ENCODE data around the gene MGRN1. TPM values are rescaled to one million over a fixed set of nuclear protein-coding genes. Genes with fewer than 3 reads are reported as not detected.
A peak's percentile ranks its signal among the peaks of the same experiment; 100 is the strongest.

The MGRN1 gene
- total and polyA plus RNA-seq, 2 donors (not counting 1 experiment from before 2014, with no cell fraction given): 22.7 to 89.2 TPM

DNA sequence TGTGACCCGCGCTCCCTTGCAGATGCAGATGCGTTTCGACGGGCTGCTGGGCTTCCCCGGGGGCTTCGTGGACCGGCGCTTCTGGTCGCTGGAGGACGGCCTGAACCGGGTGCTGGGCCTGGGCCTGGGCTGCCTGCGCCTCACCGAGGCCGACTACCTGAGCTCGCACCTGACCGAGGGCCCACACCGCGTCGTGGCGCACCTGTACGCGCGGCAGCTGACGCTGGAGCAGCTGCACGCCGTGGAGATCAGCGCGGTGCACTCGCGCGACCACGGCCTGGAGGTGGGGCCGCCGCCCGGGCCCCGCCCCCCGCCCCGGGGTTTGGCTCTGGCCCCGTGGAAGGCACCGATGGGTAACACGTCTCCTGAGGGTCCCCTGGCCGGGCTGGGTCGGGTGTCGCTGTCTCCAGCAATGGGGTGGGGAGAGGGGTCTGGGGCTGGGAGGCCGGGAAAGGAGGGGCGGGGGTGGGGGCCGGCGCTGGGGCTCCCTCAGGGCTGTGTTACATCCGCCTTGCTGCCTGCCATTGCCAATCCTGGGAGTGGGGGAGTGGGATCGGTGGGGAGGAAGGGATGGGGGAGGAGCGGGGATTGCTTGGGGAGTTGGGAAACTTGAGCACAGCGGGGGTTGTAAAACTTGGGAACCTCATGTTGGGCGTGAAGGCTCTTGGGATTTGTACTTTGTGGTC, 69.5 kb downstream of the MGRN1 start:
- Histone ChIP-seq H3K4me3 (ENCODE audit: control extremely low read depth in 1 of 5, extremely low read depth in 1 of 5, insufficient read depth in 1 of 5, low read depth in 2 of 5, low read length in 4 of 5) (peak overlapping the region; percentile 48 to 85 (median 81)), H2AFZ (ENCODE audit: insufficient read depth, low read depth, low read length, poor library complexity, severe bottlenecking) (peak overlapping the region; percentile 84), H3K79me2 (ENCODE audit: control insufficient read depth, insufficient read depth, low read length) (peaks cover 16% of the 10 kb centered on the region), H3K9ac (ENCODE audit: low read length) (peak overlapping the region; percentile 93), H3K36me3 (replicated peaks in 1 of 2; ENCODE audit: control extremely low read depth in 1 of 2, control insufficient read depth in 1 of 2, extremely low read depth in 1 of 2, insufficient read depth in 2 of 2, low read length in 1 of 2) (peaks cover 0 to 30% of the 10 kb centered on the region in 2 experiments), H3K9me3 (ENCODE audit: control extremely low read depth in 1 of 3, control insufficient read depth in 2 of 3, insufficient read depth in 1 of 3, low read length in 2 of 3) (no peaks in the 10 kb centered on the region), H3K4me2 (replicated peaks; ENCODE audit: low read depth, low read length, poor library complexity, severe bottlenecking) (peak overlapping the region; percentile 92), H3K27me3 (replicated peaks in 1 of 4; ENCODE audit: control extremely low read depth in 1 of 4, control insufficient read depth in 3 of 4, insufficient read depth in 4 of 4, low read length in 3 of 4) (no peaks in the 10 kb centered on the region), H4K20me1 (ENCODE audit: control insufficient read depth, insufficient read depth, low read length, poor library complexity, severe bottlenecking) (peaks cover 13% of the 10 kb centered on the region), H3K27ac (ENCODE audit: low read length in 2 of 2) (peak overlapping the region; percentile 34 to 87), H3K4me1 (ENCODE audit: control insufficient read depth in 2 of 2, insufficient read depth in 2 of 2, low read length in 2 of 2) (peaks cover 15 to 19% of the 10 kb centered on the region in 2 donors)
- 3% methylated on average over 49 of the region's 54 CpGs for WGBS (ENCODE audit: insufficient coverage)
- TF ChIP-seq, protein P1, sequence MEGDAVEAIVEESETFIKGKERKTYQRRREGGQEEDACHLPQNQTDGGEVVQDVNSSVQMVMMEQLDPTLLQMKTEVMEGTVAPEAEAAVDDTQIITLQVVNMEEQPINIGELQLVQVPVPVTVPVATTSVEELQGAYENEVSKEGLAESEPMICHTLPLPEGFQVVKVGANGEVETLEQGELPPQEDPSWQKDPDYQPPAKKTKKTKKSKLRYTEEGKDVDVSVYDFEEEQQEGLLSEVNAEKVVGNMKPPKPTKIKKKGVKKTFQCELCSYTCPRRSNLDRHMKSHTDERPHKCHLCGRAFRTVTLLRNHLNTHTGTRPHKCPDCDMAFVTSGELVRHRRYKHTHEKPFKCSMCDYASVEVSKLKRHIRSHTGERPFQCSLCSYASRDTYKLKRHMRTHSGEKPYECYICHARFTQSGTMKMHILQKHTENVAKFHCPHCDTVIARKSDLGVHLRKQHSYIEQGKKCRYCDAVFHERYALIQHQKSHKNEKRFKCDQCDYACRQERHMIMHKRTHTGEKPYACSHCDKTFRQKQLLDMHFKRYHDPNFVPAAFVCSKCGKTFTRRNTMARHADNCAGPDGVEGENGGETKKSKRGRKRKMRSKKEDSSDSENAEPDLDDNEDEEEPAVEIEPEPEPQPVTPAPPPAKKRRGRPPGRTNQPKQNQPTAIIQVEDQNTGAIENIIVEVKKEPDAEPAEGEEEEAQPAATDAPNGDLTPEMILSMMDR (IDR thresholded peaks at IDR 0.05): no peak
- no peak for TF ChIP-seq EZH2 (IDR thresholded peaks at IDR 0.05; ENCODE audit: borderline replicate concordance, insufficient read depth, low read depth, low read length, poor library complexity, severe bottlenecking)
- intact Hi-C loops (cut with micrococcal nuclease): loop anchor here (1.0 to 5.0 kb wide), 8 partner anchors 69 to 422 kb away; partner anchors contain the start of genes GLYR1, HMOX2, MGRN1 and ROGDI
- ChIA-PET CTCF (no interaction called here), POLR2A (interaction anchor here (0.8 to 2.1 kb wide), 7 partner anchors 41 to 421 kb away, joined by 3 to 17 read pairs (median 4); partner anchors contain the start of genes ANKS3, DNAAF8, MGRN1 and TFAP4)
- no peaks in the 10 kb centered on the region for H3K9me3 Mint-ChIP-seq (ENCODE audit: insufficient read depth)
- DNase-seq (no peak), ATAC-seq (ENCODE audit: low read depth) (peak; percentile 11)
- no peaks in the 10 kb centered on the region for H3K27me3 Mint-ChIP-seq
- H3K4me1 Mint-ChIP-seq: peaks cover 22% of the 10 kb centered on the region
- peak overlapping the region; percentile 78 for H3K27ac Mint-ChIP-seq
- peak overlapping the region; percentile 77 for H3K4me3 Mint-ChIP-seq

Data from B cell (primary cell).